K562 (cell line): ENCODE data around the gene SIMC1. TPM values are rescaled to one million over a fixed set of nuclear protein-coding genes. Genes with fewer than 3 reads are reported as not detected.

Experiments
- ATAC-seq: fragments of 200-7000 bp; cut with Tn5 transposase; 3 replicates; pipeline ENCODE4 v1.9.1; 2020; ENCODE audit warnings: moderate library complexity
- BruUV-seq: library from RNA; stranded (reverse); fragments of 400-500 nt; replicated peaks from 2 replicates; lab custom pipeline; 2021; lab: Mats Ljungman, UMichigan
- CTCF ChIA-PET: fragments of 300-600 bp; formaldehyde crosslinking; extraction: SDS; loops from one replicate; lab custom pipeline; 2021; ENCODE audit warnings: low intra/inter-chr PET ratio; lab: Yijun Ruan, JAX
- POLR2A ChIA-PET: fragments of 300-600, 350-650 bp; sonication (Branson Sonifier 250); formaldehyde crosslinking; extraction: SDS; loops from one replicate; lab custom pipeline; 2021; ENCODE audit warnings: antibody characterized with exemption, inconsistent platforms; lab: Yijun Ruan, JAX
- DNase-seq, 4 experiments: peaks; one replicate each; pipeline versions ENCODE4 v3.0.0 to v3.0.0-alpha.2; 2011 to 2018; ENCODE audit warnings: low spot score in 3 of 4, mixed read lengths in 3 of 4; ENCODE audit errors: extremely low read depth in 1 of 4
- FAIRE-seq: peaks from 2 replicates; lab custom pipeline; 2011; peaks lifted over from hg19 to GRCh38; lab: Jason Lieb, UNC
- H2AFZ ChIP-seq: 2 replicates; pipeline ENCODE4 v1.6.0; 2011; ENCODE audit warnings: low read depth, low read length, control low read depth, inconsistent platforms
- H3K27ac ChIP-seq: fragments of 200-600 bp; 3 replicates; pipeline ENCODE4 v1.8.0; 2011; ENCODE audit warnings: low read depth, mild to moderate bottlenecking, control low read depth, inconsistent platforms, low read length, moderate library complexity, mixed read lengths; ENCODE audit errors: extremely low read depth
- H3K27me3 ChIP-seq, 2 experiments: fragments of 300-600 bp in 1 of 2; 2 replicates in 1 of 2; 3 replicates in 1 of 2; pipeline versions ENCODE4 v1.6.0 to v1.8.0; 2011; ENCODE audit warnings: inconsistent platforms in 2 of 2, low read length in 2 of 2, mild to moderate bottlenecking in 1 of 2, mixed read lengths in 1 of 2, moderate library complexity in 1 of 2; ENCODE audit not compliant: control insufficient read depth in 2 of 2, insufficient read depth in 2 of 2
- H3K36me3 ChIP-seq: fragments of 300-600 bp; 3 replicates; pipeline ENCODE4 v1.8.0; 2011; ENCODE audit warnings: mild to moderate bottlenecking, low read length, inconsistent platforms; ENCODE audit not compliant: control insufficient read depth, insufficient read depth
- H3K4me1 ChIP-seq, 2 experiments: fragments of 200-600 bp in 1 of 2; replicated peaks in 1 of 2; 2 replicates in 1 of 2; 3 replicates in 1 of 2; pipeline versions ENCODE4 v1.5.1 to v1.8.0; 2011; ENCODE audit warnings: inconsistent platforms in 2 of 2, low read length in 2 of 2, mild to moderate bottlenecking in 1 of 2, mixed read lengths in 1 of 2, moderate library complexity in 1 of 2; ENCODE audit not compliant: control insufficient read depth in 2 of 2, insufficient read depth in 2 of 2
- H3K4me2 ChIP-seq: 2 replicates; pipeline ENCODE4 v1.6.1; 2011; ENCODE audit warnings: low read length, control low read depth, inconsistent platforms, mixed read lengths; ENCODE audit not compliant: insufficient read depth
- H3K4me3 ChIP-seq: fragments of 200-600 bp; sonication (generic), shearing (Covaris generic); 2 replicates; pipeline ENCODE4 v1.5.1; 2016; ENCODE audit warnings: control low read depth, inconsistent platforms
- H3K79me2 ChIP-seq: fragments of 200-600 bp; 3 replicates; pipeline ENCODE4 v1.8.0; 2011; ENCODE audit warnings: low read length, inconsistent platforms; ENCODE audit not compliant: control insufficient read depth, insufficient read depth
- H3K9ac ChIP-seq, 2 experiments: 2 replicates each; pipeline versions ENCODE4 v1.6.0 to v1.6.1; 2011; ENCODE audit warnings: low read depth in 2 of 2, low read length in 2 of 2, control low read depth in 1 of 2, inconsistent platforms in 1 of 2, mild to moderate bottlenecking in 1 of 2, mixed read lengths in 1 of 2; ENCODE audit not compliant: insufficient read depth in 1 of 2
- H3K9me1 ChIP-seq: one replicate; pipeline ENCODE4 v1.6.0; 2011; ENCODE audit warnings: inconsistent platforms, mild to moderate bottlenecking, low read length, moderate library complexity; ENCODE audit not compliant: control insufficient read depth, insufficient read depth
- H3K9me3 ChIP-seq: replicated peaks from 2 replicates; pipeline ENCODE4 v1.5.1; 2011; ENCODE audit warnings: low read depth, low read length, inconsistent platforms; ENCODE audit not compliant: control insufficient read depth, insufficient read depth
- H4K20me1 ChIP-seq: replicated peaks from 2 replicates; pipeline ENCODE4 v1.6.1; 2011; ENCODE audit warnings: low read length, inconsistent platforms, mixed read lengths; ENCODE audit not compliant: control insufficient read depth, insufficient read depth
- DNMT1 ChIP-seq: fragments of 450-650 bp; IDR thresholded peaks from 2 replicates; pipeline ENCODE4 v1.6.1; 2016; ENCODE audit warnings: antibody characterized with exemption, mild to moderate bottlenecking
- NR0B1 ChIP-seq: fragments of 450-650 bp; IDR thresholded peaks from one replicate; pipeline ENCODE4 v1.6.1; 2018; ENCODE audit warnings: mild to moderate bottlenecking, moderate library complexity; ENCODE audit not compliant: partially characterized antibody
- ZNF121 ChIP-seq: sonication (generic); formaldehyde crosslinking; conservative IDR thresholded peaks from 2 replicates; pipeline ENCODE4 v1.8.0; 2022; ENCODE audit warnings: missing genetic modification reagents
- WGBS: fragments of 100-300 bp; shearing (Covaris generic); methylation state at CpG from one replicate; pipeline ENCODE4 v1.1.6; 2016; ENCODE audit warnings: low coverage, mixed read lengths; ENCODE audit not compliant: insufficient coverage; ENCODE audit errors: missing lambda C conversion rate; 5-methylcytosine and 5-hydroxymethylcytosine counted together
- in situ Hi-C: fragments of 300-500 bp; cut with MboI; formaldehyde crosslinking; loops from 4 replicates; pipeline ENCODE4 v1.15.0; 2018; ENCODE audit warnings: inconsistent platforms, mixed read lengths
- intact Hi-C: fragments of 100-400 bp; cut with micrococcal nuclease; formaldehyde crosslinking; loops from 2 replicates; pipeline ENCODE4 v1.14.2; 2022
- polyA plus RNA-seq, 8 experiments: library from polyadenylated mRNA; depleted of rRNA in 4 of 8; stranded (reverse) in 5 of 8; unstranded in 3 of 8; fragments of >200 nt; fragmentation: Nextera tagmentation in 2 of 8; fragmentation: Illumina TruSeq in 1 of 8; extraction: Ambion mirVana in 2 of 8; extraction: Trizol in 1 of 8; gene quantifications; 2 replicates each; pipeline versions ENCODE4 v1.2.1 to v1.2.3, GENCODE V29; 2011 to 2014; ENCODE audit warnings: inconsistent platforms in 1 of 8, missing spikeins in 1 of 8
- total RNA-seq, 7 experiments: library from RNA; depleted of rRNA in 6 of 7; stranded (reverse); fragments of >200 nt in 6 of 7; fragmentation: Illumina TruSeq in 2 of 7; extraction: Trizol in 2 of 7; gene quantifications; 2 replicates each; pipeline versions ENCODE4 v1.2.1 to v1.2.3, GENCODE V29; 2011 to 2021; ENCODE audit warnings: low replicate concordance in 1 of 7

SIMC1 gene
- total and polyA plus RNA-seq, 9 of the 15 experiments (the other 6 are each of a cell fraction or from before 2014, with no cell fraction given) = 7.2 to 36.3 (median 14.7) TPM

- no peak overlapping the region for H3K27ac ChIP-seq
- peaks cover 6 to 7% of the 10 kb centered on the region in 2 experiments; a peak in 3 of 5 replicates for H3K4me1 ChIP-seq
- 93% methylated on average over 8 of the region's 9 CpGs for WGBS
Observed at GRCh38 chr5:176383961-176384360, 145.7 kb downstream of the SIMC1 start.

DNA sequence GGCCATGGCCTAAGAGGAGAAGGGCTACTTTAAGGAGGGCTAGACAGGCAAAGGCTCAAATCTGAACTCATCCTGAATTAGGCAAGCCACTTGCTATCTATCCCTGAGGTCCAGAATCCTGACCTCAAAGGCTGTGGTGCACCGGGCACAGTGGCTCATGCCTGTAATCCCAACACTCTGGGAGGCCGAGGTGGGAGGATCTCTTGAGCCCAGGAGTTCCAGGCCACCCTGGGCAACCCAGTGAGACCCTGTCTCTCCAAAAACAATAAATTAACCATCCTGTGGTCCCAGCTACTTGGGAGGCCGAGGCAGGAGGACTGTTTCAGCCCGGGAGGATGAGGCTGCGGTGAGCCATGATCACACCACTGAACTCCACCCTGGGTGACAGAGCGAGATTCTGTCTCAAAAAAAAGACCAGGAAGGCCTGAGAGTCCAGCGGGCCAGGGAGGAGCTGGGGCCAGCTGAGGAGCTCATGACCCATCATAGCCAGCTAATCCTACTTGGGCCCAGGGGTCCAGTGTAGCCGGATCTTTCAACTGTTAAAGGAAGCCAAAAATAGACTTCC is 146.2 kb downstream of the SIMC1 start:
- H3K9me3 ChIP-seq = no peaks in the 10 kb centered on the region
- H4K20me1 ChIP-seq = no peaks in the 10 kb centered on the region; the same call in 1 of the 2 replicates
- in situ Hi-C loops = no loop called here
- DNase-seq = no peak
- peak; percentile 33; the same call in 1 of the 2 replicates for TF ChIP-seq ZNF121 (CRISPR knock-in tag)
- TF ChIP-seq DNMT1 = no peak
- TF ChIP-seq, all 486 proteins: peak for 1
- Histone ChIP-seq H3K4me2 (no peak overlapping the region), H3K36me3 (peaks cover 80% of the 10 kb centered on the region), H3K27ac (no peak overlapping the region), H3K27me3 (no peaks in the 10 kb centered on the region), H3K9ac (no peak overlapping the region), H2AFZ (no peak overlapping the region), H3K9me1 (no peaks in the 10 kb centered on the region), H3K79me2 (peaks cover 42% of the 10 kb centered on the region), H3K4me3 (no peak overlapping the region), H3K4me1 (peaks cover 6 to 10% of the 10 kb centered on the region in 2 experiments; a peak in 3 of 5 replicates)
- WGBS = 99% methylated on average over 8 of the region's 8 CpGs
- no TSS peak for BruUV-seq
- CTCF ChIA-PET = no interaction called here
- POLR2A ChIA-PET = interaction anchor here (0.7 to 2.2 kb wide), 2 partner anchors 8 to 174 kb away, joined by 3 to 12 read pairs; no protein-coding TSS in a partner anchor
- intact Hi-C loops = no loop called here
- FAIRE-seq = no peak
- no peak for ATAC-seq

More at GRCh38 chr5:176383961-176384360, 145.7 kb downstream of the SIMC1 start:
- no peak overlapping the region for H3K4me3 ChIP-seq
- no peak for FAIRE-seq
- no peaks in the 10 kb centered on the region for H3K9me1 ChIP-seq
- peaks cover 38% of the 10 kb centered on the region for H3K79me2 ChIP-seq
- POLR2A ChIA-PET = no interaction called here
- H3K9ac ChIP-seq = no peak overlapping the region
- intact Hi-C loops = no loop called here
- no peak overlapping the region for H2AFZ ChIP-seq
- no TSS peak for BruUV-seq
- CTCF ChIA-PET = no interaction called here
- H4K20me1 ChIP-seq = no peaks in the 10 kb centered on the region; the same call in 1 of the 2 replicates
- no peak for ATAC-seq
- DNase-seq = no peak
- TF ChIP-seq NR0B1 = no peak
- in situ Hi-C loops = no loop called here
- H3K9me3 ChIP-seq = no peaks in the 10 kb centered on the region
- no peaks in the 10 kb centered on the region for H3K27me3 ChIP-seq
- peaks cover 82% of the 10 kb centered on the region for H3K36me3 ChIP-seq
- H3K4me2 ChIP-seq = no peak overlapping the region
